ENCODE measurements around the gene RNF13.
A peak's percentile ranks its signal among the peaks of the same experiment; 100 is the strongest.

The RNF13 gene, protein sequence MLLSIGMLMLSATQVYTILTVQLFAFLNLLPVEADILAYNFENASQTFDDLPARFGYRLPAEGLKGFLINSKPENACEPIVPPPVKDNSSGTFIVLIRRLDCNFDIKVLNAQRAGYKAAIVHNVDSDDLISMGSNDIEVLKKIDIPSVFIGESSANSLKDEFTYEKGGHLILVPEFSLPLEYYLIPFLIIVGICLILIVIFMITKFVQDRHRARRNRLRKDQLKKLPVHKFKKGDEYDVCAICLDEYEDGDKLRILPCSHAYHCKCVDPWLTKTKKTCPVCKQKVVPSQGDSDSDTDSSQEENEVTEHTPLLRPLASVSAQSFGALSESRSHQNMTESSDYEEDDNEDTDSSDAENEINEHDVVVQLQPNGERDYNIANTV

DNA sequence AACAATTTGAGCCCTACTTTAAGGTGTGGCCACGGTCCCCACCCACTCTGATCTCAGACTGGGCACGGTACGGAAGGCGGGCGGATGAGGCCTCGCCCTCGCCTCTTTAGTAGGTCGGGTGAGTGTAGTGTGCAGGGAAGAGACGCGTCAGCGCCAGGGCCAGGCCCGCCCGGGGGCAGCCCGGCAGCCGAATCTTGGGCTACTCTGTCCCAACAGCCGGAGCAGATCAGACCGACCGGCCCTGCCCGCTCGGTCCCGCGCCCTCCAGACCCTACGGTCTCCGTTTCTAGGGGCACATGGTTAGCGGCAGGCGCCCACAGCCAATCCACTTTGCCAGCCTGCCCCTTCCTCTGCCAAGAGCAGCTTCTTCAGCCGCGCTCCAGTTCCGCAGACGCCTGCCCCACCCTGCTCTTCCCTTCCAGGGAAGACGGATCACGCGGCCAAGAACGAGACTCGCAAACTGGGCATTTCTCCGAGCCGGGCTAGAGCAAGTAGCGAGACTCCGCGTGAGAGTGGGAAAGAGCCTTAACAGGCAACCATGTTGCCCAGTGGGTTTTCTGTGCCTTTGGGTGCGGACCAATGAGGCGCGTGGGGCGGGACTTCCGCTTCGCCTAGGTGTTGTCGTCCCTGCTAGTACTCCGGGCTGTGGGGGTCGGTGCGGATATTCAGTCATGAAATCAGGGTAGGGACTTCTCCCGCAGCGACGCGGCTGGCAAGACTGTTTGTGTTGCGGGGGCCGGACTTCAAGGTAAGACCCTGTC lies at the start of gene RNF13:
TSS of gene RNF13 (plus strand) at position 610 of the 761 bp plus-strand sequence. CDS start 32,812 bp downstream, outside the sequence.
- in situ Hi-C loops (cut with MboI; ENCODE audit: low pct_unique_long_range_greater_than_20kb, low sequenced_read_pairs, unreplicated experiment), result no loop called here
- peak; percentile 86 for DNase-seq (ENCODE audit: low spot score)
- TF ChIP-seq, protein P1, sequence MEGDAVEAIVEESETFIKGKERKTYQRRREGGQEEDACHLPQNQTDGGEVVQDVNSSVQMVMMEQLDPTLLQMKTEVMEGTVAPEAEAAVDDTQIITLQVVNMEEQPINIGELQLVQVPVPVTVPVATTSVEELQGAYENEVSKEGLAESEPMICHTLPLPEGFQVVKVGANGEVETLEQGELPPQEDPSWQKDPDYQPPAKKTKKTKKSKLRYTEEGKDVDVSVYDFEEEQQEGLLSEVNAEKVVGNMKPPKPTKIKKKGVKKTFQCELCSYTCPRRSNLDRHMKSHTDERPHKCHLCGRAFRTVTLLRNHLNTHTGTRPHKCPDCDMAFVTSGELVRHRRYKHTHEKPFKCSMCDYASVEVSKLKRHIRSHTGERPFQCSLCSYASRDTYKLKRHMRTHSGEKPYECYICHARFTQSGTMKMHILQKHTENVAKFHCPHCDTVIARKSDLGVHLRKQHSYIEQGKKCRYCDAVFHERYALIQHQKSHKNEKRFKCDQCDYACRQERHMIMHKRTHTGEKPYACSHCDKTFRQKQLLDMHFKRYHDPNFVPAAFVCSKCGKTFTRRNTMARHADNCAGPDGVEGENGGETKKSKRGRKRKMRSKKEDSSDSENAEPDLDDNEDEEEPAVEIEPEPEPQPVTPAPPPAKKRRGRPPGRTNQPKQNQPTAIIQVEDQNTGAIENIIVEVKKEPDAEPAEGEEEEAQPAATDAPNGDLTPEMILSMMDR (IDR thresholded peaks at IDR 0.05; ENCODE audit: extremely low read depth, insufficient read depth, missing control alignments), result no peak

DNA sequence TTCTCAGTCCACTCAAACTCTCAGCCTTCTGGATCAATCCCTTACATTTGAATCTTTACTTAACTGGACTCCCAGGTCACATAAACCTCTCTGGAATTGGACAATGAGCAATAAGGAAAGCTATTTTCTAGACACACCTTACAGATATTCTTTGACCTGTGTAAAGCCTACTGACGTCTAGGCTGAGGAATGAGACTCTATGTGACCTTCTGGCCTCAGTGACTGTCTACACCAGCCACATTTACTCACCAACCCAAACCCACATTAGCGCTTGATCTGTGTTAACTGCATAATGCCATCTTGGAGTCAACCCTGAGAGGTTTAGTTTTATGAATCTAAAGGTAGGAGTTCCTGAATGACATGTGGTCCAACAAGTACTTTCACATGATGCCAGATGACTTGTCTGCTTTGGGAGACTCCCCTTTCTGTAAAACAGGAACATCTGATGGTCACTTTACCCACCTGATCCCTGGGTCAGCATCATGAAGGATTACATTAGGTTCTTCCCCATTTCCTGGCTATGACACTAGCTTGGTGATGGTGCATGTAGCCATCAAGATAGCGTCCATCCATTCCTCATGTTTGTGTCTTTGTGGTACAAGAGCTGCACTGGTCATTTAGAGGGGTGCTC lies 49.3 kb upstream of the RNF13 start:
- in situ Hi-C loops (cut with MboI; ENCODE audit: low pct_unique_long_range_greater_than_20kb, low sequenced_read_pairs, unreplicated experiment), result no loop called here
- TF ChIP-seq, protein P1 (IDR thresholded peaks at IDR 0.05; ENCODE audit: extremely low read depth, insufficient read depth, missing control alignments), result no peak
- DNase-seq (ENCODE audit: low spot score), result no peak

DNA sequence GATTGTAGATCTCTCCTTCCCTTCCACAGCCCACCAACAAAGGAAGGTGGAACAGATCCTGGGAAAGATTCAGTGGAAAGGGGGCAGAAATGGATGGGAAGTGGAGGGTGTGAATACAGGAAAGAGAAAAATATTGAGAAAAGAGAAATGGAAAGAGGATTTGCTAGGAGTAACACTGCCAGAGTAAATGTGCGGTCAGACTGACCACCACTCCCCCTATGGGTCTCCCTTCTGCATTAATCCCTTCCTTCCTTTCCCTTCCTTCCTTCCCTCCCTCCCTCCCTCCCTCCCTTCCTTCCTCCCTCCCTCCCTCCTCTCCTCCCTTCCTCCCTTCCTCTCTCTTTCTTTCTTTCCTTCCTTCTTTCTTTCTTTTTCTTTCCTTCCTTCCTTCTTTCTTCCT lies 48.7 kb upstream of the RNF13 start:
- no peak for DNase-seq (ENCODE audit: low spot score)
- in situ Hi-C loops (cut with MboI; ENCODE audit: low pct_unique_long_range_greater_than_20kb, low sequenced_read_pairs, unreplicated experiment), result no loop called here
- TF ChIP-seq, protein P1 (IDR thresholded peaks at IDR 0.05; ENCODE audit: extremely low read depth, insufficient read depth, missing control alignments), result no peak

DNA sequence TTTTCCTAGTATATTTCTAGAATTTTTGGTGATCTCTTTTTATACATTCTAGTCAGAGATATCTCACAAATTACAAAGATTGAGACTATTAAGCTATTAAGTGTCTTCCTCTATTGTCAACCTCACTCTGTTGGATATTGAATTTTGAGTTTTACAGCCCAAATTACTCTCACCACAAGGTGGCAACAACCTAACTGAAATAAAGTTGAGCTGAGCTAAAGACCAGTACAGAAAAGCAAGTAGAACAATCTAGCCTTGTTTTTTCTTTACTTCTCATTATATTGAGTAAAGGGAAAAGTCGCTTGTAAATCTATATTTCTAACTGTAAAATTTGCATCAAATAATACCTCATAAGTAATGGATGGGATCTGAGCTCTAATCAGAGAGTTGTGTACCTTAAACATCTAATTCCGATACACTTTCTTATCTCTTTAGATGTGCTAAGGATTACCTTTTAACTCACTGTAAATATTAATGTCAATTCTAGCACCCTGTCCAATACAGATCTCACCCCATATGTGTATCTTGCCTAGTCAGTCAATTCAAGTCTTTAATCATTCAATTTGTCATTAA lies 47.2 kb upstream of the RNF13 start:
- no peak for DNase-seq (ENCODE audit: low spot score)
- TF ChIP-seq, protein P1 (IDR thresholded peaks at IDR 0.05; ENCODE audit: extremely low read depth, insufficient read depth, missing control alignments), result peak; percentile 51
- in situ Hi-C loops (cut with MboI; ENCODE audit: low pct_unique_long_range_greater_than_20kb, low sequenced_read_pairs, unreplicated experiment), result no loop called here

DNA sequence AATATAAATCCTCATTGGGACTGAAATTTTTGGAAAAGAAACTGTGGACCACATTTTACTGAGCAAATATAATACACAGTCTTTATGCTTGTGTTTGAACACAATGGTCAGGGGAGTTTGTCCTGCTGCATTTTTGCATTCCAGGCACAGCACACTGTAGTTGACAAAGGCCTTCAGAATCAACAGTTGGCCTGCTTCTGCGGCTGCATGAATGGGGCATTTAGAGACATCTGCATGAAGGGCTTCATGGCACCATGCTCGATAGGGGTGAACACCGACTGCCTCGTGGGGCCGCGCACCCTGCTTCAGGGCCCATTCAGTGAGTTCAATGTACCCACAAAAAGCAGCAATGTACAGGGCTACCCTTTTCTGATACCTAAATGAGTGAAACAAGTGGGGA lies 45.3 kb upstream of the RNF13 start:
- TF ChIP-seq, protein P1 (IDR thresholded peaks at IDR 0.05; ENCODE audit: extremely low read depth, insufficient read depth, missing control alignments), result no peak
- in situ Hi-C loops (cut with MboI; ENCODE audit: low pct_unique_long_range_greater_than_20kb, low sequenced_read_pairs, unreplicated experiment), result no loop called here
- DNase-seq (ENCODE audit: low spot score), result no peak

DNA sequence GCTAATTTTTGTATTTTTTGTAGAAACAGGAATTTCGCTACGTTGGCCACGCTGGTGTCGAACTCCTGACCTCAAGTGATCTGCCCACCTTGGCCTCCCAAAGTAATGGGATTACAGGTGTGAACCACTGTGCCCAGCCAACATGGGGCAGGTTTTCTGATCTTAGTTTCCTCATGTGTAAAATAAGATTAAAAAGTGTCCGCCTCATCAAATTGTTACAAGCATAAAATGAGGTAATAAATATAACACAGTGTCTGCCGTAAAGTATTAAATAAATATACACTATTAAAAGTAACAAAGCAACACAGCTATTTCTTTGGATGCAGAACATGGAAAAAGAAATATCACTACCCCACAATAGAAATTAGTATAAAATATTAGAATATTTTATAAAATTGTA lies 44.3 kb upstream of the RNF13 start:
- in situ Hi-C loops (cut with MboI; ENCODE audit: low pct_unique_long_range_greater_than_20kb, low sequenced_read_pairs, unreplicated experiment), result no loop called here
- DNase-seq (ENCODE audit: low spot score), result no peak
- TF ChIP-seq, protein P1 (IDR thresholded peaks at IDR 0.05; ENCODE audit: extremely low read depth, insufficient read depth, missing control alignments), result no peak
